ENCODE measurements around the gene CUL4A. TPM values are rescaled to one million over a fixed set of nuclear protein-coding genes. Genes with fewer than 3 reads are reported as not detected.

Gene CUL4A
- polyA plus RNA-seq, 1 donor from 2014 or later: 69.9 TPM

DNA sequence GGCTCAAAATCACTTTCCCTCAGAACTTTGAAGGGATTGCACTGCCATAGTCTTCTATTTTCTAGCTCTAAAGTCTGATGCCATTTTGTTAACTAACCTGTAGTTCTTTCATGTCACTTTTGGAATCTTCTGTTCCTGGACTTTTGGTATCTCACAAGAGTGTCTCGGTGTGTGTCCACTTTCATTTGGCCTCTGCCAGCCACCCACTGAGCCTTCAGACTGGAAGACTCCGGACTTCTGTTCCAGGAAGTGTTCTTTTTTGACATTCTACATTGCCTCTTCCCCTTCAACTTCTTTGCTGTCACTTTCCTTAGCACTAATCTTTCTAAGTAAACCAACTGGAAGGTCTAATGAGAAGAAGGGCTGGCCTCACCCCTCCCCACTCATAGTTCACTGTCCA, 62.6 kb downstream of the CUL4A start (continued):
- TF ChIP-seq SMC3 (conservative IDR thresholded peaks at IDR 0.05; ENCODE audit: poor library complexity): no peak
- no peak for TF ChIP-seq MXI1 (conservative IDR thresholded peaks at IDR 0.05; ENCODE audit: poor library complexity, severe bottlenecking)
- no peak for TF ChIP-seq RAD21 (conservative IDR thresholded peaks at IDR 0.05)
- TF ChIP-seq TAF1 (IDR thresholded peaks at IDR 0.05; ENCODE audit: low read depth): no peak

DNA sequence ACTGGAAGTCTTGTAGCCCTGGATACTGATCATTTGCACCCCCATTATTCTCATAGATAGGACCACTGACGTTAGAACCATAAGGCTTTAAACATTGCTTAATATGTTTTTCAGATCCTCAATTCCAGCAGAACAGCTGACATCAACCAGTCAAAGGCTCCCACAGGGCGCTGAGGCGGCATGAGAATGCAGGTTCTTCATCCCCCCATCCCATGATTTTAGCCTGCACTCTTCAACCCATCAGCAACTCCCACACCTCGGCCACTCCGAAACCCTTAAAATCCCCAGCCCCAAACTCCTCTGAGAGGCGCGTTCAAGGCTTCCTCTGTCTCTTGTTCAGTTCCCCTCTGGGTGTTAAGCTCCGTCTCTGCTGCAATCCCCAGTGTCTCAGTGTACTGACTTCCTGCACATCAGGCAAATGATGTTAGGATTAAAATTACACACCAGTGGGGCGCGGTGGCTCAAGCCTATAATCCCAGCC, 63.3 kb downstream of the CUL4A start:
- no peaks in the 10 kb centered on the region for H3F3A ChIP-seq (ENCODE audit: insufficient read depth, low read length, poor library complexity, severe bottlenecking)
- H3K4me3 ChIP-seq (ENCODE audit: low read length): no peak overlapping the region
- H4K20me1 ChIP-seq (ENCODE audit: insufficient read depth): no peaks in the 10 kb centered on the region
- TF ChIP-seq POLR2AphosphoS5 (IDR thresholded peaks at IDR 0.05) (no peak), EP300 (conservative IDR thresholded peaks at IDR 0.05; ENCODE audit: poor library complexity, severe bottlenecking) (no peak), EZH2 (IDR thresholded peaks at IDR 0.05; ENCODE audit: borderline replicate concordance, insufficient read depth, low read length, poor library complexity, severe bottlenecking) (no peak), SMC3 (conservative IDR thresholded peaks at IDR 0.05; ENCODE audit: poor library complexity) (no peak), RAD21 (conservative IDR thresholded peaks at IDR 0.05) (no peak), MXI1 (conservative IDR thresholded peaks at IDR 0.05; ENCODE audit: poor library complexity, severe bottlenecking) (no peak), TAF1 (IDR thresholded peaks at IDR 0.05; ENCODE audit: low read depth) (no peak)
- TF ChIP-seq, protein P1, sequence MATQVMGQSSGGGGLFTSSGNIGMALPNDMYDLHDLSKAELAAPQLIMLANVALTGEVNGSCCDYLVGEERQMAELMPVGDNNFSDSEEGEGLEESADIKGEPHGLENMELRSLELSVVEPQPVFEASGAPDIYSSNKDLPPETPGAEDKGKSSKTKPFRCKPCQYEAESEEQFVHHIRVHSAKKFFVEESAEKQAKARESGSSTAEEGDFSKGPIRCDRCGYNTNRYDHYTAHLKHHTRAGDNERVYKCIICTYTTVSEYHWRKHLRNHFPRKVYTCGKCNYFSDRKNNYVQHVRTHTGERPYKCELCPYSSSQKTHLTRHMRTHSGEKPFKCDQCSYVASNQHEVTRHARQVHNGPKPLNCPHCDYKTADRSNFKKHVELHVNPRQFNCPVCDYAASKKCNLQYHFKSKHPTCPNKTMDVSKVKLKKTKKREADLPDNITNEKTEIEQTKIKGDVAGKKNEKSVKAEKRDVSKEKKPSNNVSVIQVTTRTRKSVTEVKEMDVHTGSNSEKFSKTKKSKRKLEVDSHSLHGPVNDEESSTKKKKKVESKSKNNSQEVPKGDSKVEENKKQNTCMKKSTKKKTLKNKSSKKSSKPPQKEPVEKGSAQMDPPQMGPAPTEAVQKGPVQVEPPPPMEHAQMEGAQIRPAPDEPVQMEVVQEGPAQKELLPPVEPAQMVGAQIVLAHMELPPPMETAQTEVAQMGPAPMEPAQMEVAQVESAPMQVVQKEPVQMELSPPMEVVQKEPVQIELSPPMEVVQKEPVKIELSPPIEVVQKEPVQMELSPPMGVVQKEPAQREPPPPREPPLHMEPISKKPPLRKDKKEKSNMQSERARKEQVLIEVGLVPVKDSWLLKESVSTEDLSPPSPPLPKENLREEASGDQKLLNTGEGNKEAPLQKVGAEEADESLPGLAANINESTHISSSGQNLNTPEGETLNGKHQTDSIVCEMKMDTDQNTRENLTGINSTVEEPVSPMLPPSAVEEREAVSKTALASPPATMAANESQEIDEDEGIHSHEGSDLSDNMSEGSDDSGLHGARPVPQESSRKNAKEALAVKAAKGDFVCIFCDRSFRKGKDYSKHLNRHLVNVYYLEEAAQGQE (IDR thresholded peaks at IDR 0.05; ENCODE audit: borderline replicate concordance): no peak
- TF ChIP-seq, protein P2, sequence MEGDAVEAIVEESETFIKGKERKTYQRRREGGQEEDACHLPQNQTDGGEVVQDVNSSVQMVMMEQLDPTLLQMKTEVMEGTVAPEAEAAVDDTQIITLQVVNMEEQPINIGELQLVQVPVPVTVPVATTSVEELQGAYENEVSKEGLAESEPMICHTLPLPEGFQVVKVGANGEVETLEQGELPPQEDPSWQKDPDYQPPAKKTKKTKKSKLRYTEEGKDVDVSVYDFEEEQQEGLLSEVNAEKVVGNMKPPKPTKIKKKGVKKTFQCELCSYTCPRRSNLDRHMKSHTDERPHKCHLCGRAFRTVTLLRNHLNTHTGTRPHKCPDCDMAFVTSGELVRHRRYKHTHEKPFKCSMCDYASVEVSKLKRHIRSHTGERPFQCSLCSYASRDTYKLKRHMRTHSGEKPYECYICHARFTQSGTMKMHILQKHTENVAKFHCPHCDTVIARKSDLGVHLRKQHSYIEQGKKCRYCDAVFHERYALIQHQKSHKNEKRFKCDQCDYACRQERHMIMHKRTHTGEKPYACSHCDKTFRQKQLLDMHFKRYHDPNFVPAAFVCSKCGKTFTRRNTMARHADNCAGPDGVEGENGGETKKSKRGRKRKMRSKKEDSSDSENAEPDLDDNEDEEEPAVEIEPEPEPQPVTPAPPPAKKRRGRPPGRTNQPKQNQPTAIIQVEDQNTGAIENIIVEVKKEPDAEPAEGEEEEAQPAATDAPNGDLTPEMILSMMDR (IDR thresholded peaks at IDR 0.05; ENCODE audit: poor library complexity, severe bottlenecking): no peak
- H3K36me3 ChIP-seq (ENCODE audit: insufficient read depth, low read length): no peaks in the 10 kb centered on the region
- H3K9me2 ChIP-seq (ENCODE audit: insufficient read depth, low read length): no peaks in the 10 kb centered on the region
- H3K4me2 ChIP-seq (ENCODE audit: low read length): no peak overlapping the region
- H3K79me2 ChIP-seq (replicated peaks; ENCODE audit: insufficient read depth, low read length): no peaks in the 10 kb centered on the region
- no peak overlapping the region for H2AFZ ChIP-seq (ENCODE audit: low read depth, low read length)
- H3K9ac ChIP-seq (ENCODE audit: low read length): no peak overlapping the region
- no peaks in the 10 kb centered on the region for H3K9me3 ChIP-seq (ENCODE audit: low read length)
- no peak overlapping the region for H3K27ac ChIP-seq (ENCODE audit: low read length)
- no peaks in the 10 kb centered on the region for H3K27me3 ChIP-seq (ENCODE audit: insufficient read depth, low read depth, low read length)

- Histone ChIP-seq H3K9me2 (ENCODE audit: insufficient read depth, low read length) (no peaks in the 10 kb centered on the region), H3F3A (ENCODE audit: insufficient read depth, low read length, poor library complexity, severe bottlenecking) (no peaks in the 10 kb centered on the region), H3K36me3 (ENCODE audit: insufficient read depth, low read length) (no peaks in the 10 kb centered on the region), H3K27ac (ENCODE audit: low read length) (no peak overlapping the region), H3K4me3 (ENCODE audit: low read length) (no peak overlapping the region), H3K79me2 (replicated peaks; ENCODE audit: insufficient read depth, low read length) (no peaks in the 10 kb centered on the region), H3K9ac (ENCODE audit: low read length) (no peak overlapping the region), H3K4me2 (ENCODE audit: low read length) (no peak overlapping the region), H4K20me1 (ENCODE audit: insufficient read depth) (no peaks in the 10 kb centered on the region), H3K27me3 (ENCODE audit: insufficient read depth, low read depth, low read length) (no peaks in the 10 kb centered on the region), H2AFZ (ENCODE audit: low read depth, low read length) (no peak overlapping the region), H3K9me3 (ENCODE audit: low read length) (no peaks in the 10 kb centered on the region)
- TF ChIP-seq MXI1 (conservative IDR thresholded peaks at IDR 0.05; ENCODE audit: poor library complexity, severe bottlenecking) (no peak), TAF1 (IDR thresholded peaks at IDR 0.05; ENCODE audit: low read depth) (no peak), EP300 (conservative IDR thresholded peaks at IDR 0.05; ENCODE audit: poor library complexity, severe bottlenecking) (no peak), EZH2 (IDR thresholded peaks at IDR 0.05; ENCODE audit: borderline replicate concordance, insufficient read depth, low read length, poor library complexity, severe bottlenecking) (no peak), POLR2AphosphoS5 (IDR thresholded peaks at IDR 0.05) (no peak), SMC3 (conservative IDR thresholded peaks at IDR 0.05; ENCODE audit: poor library complexity) (no peak), RAD21 (conservative IDR thresholded peaks at IDR 0.05) (no peak)
- TF ChIP-seq, protein P2 (IDR thresholded peaks at IDR 0.05; ENCODE audit: poor library complexity, severe bottlenecking): no peak
- TF ChIP-seq, protein P1 (IDR thresholded peaks at IDR 0.05; ENCODE audit: borderline replicate concordance): no peak
Observed at GRCh38 chr13:113273321-113273720, 63.9 kb downstream of the CUL4A start.
